ENCODE data around the gene HOXC4. TPM values are rescaled to one million over a fixed set of nuclear protein-coding genes. Genes with fewer than 3 reads are reported as not detected.

The HOXC4 gene
- total and polyA plus RNA-seq, 2 of the 8 experiments (the other 6 are each of a cell fraction or from before 2014, with no cell fraction given): not detected

GRCh38 chr12:54037360-54038283, 16.0 kb upstream of the HOXC4 start:
- Histone ChIP-seq H2BK12ac (ENCODE audit: low read depth, low read length) (no peak overlapping the region), H3K27me3 (replicated peaks in 1 of 4; ENCODE audit: control insufficient read depth in 3 of 4, extremely low read depth in 1 of 4, insufficient read depth in 3 of 4, low read length in 3 of 4) (peaks cover 95 to 100% (median 99%) of the 10 kb centered on the region in 4 experiments), H3K27ac (ENCODE audit: low read depth, low read length) (no peak overlapping the region), H2BK20ac (ENCODE audit: low read length) (no peak overlapping the region), H3K18ac (ENCODE audit: extremely low read depth, low read length) (no peak overlapping the region), H4K91ac (replicated peaks; ENCODE audit: insufficient read length, low read length) (no peak overlapping the region), H3K4me3 (ENCODE audit: extremely low read depth in 1 of 4, insufficient read depth in 2 of 4, low read depth in 3 of 4, low read length in 4 of 4) (no peak overlapping the region), H3K9me3 (ENCODE audit: insufficient read depth in 2 of 2, low read depth in 1 of 2, low read length in 1 of 2) (no peaks in the 10 kb centered on the region; a peak in 2 of 4 replicates), H4K5ac (ENCODE audit: insufficient read length, low read depth, low read length) (no peak overlapping the region), H2BK120ac (replicated peaks; ENCODE audit: low read depth, low read length) (no peak overlapping the region), H2AFZ (ENCODE audit: low read length) (no peak overlapping the region), H3K4ac (replicated peaks; ENCODE audit: insufficient read length, low read depth, low read length) (no peak overlapping the region), H2AK5ac (ENCODE audit: low read depth, low read length) (0 out of 2 replicates have a peak overlapping the region, but pooled peaks have one; percentile 24), H2BK15ac (ENCODE audit: low read length) (no peak overlapping the region), H2BK5ac (ENCODE audit: low read depth, low read length) (no peak overlapping the region), H3K23ac (ENCODE audit: insufficient read length) (no peak overlapping the region), H3K23me2 (ENCODE audit: low read depth, low read length) (no peaks in the 10 kb centered on the region), H3K56ac (replicated peaks; ENCODE audit: insufficient read length, low read depth, low read length) (no peak overlapping the region), H3K79me1 (ENCODE audit: low read depth, low read length) (no peaks in the 10 kb centered on the region), H3K14ac (ENCODE audit: insufficient read length) (no peak overlapping the region), H3K4me1 (replicated peaks in 1 of 4; ENCODE audit: control insufficient read depth in 3 of 4, insufficient read depth in 4 of 4, low read length in 3 of 4) (peaks cover 0 to 5% (median 0%) of the 10 kb centered on the region in 4 experiments; a peak in 4 of 7 replicates), H3K9ac (replicated peaks in 1 of 4; ENCODE audit: extremely low read depth in 1 of 4, low read depth in 3 of 4, low read length in 3 of 4) (no peak overlapping the region), H3K36me3 (ENCODE audit: control insufficient read depth in 2 of 4, insufficient read depth in 4 of 4, low read length in 3 of 4) (peaks cover 0 to 5% (median 0%) of the 10 kb centered on the region in 4 experiments; a peak in 1 of 8 replicates), H4K8ac (ENCODE audit: extremely low read depth, insufficient read depth, low read length) (no peak overlapping the region), H3K4me2 (ENCODE audit: insufficient read depth in 1 of 2, low read depth in 2 of 2, low read length in 2 of 2) (no peak overlapping the region), H3K79me2 (ENCODE audit: control insufficient read depth in 1 of 2, insufficient read depth in 2 of 2, low read length in 2 of 2) (no peaks in the 10 kb centered on the region), H4K20me1 (replicated peaks in 1 of 2; ENCODE audit: control insufficient read depth in 1 of 2, insufficient read depth in 2 of 2, low read length in 2 of 2) (peaks cover 9 to 17% of the 10 kb centered on the region in 2 experiments)
- no peak for FAIRE-seq
- 37% methylated on average over 14 of the region's 14 CpGs; no CpG with 5 or more reads in 1 of the 2 experiments for WGBS, 2 experiments (ENCODE audit: extremely low coverage in 1 of 2, insufficient coverage in 1 of 2, insufficient read length in 1 of 2, insufficient replicate concordance in 2 of 2, low coverage in 1 of 2, low lambda C conversion rate in 2 of 2, missing lambda C conversion rate in 1 of 2)
- no peak for DNase-seq (ENCODE audit: low read depth in 1 of 2, low spot score in 2 of 2)
- CTCF ChIA-PET (ENCODE audit: partially characterized antibody): interaction anchor here (0.6 to 20.0 kb wide), 13 partner anchors 15 to 280 kb away, joined by 3 to 339 read pairs (median 3); partner anchors contain the start of gene SMUG1
- POLR2A ChIA-PET (ENCODE audit: partially characterized antibody): interaction anchor here (1.6 kb wide), 1 partner anchor 14 kb away, joined by 3 read pairs; no protein-coding TSS in a partner anchor
- TF ChIP-seq CHD1 (IDR thresholded peaks at IDR 0.05; ENCODE audit: low read depth, low read length): no peak
- TF ChIP-seq GABPA (IDR thresholded peaks at IDR 0.05; ENCODE audit: borderline replicate concordance, insufficient read depth, low read length): no peak
- TF ChIP-seq CBX5 (IDR thresholded peaks at IDR 0.05; ENCODE audit: low read depth, low read length): no peak
- no peak for TF ChIP-seq BACH1 (IDR thresholded peaks at IDR 0.05; ENCODE audit: low read length)
- TF ChIP-seq TAF1 (IDR thresholded peaks at IDR 0.05; ENCODE audit: low read depth, low read length): no peak
- TF ChIP-seq RXRA (IDR thresholded peaks at IDR 0.05; ENCODE audit: insufficient read depth, low read depth, low read length): no peak
- no peak for TF ChIP-seq PHF8 (conservative IDR thresholded peaks at IDR 0.05; ENCODE audit: low read depth, low read length)
- no peak for TF ChIP-seq EP300 (IDR thresholded peaks at IDR 0.05; ENCODE audit: borderline replicate concordance in 1 of 2, low read depth in 2 of 2, low read length in 2 of 2)
- no peak for TF ChIP-seq SP2 (IDR thresholded peaks at IDR 0.05; ENCODE audit: low read length)
- no peak for TF ChIP-seq CREB1 (IDR thresholded peaks at IDR 0.05)
- TF ChIP-seq MAFK (IDR thresholded peaks at IDR 0.05; ENCODE audit: low read depth, low read length): no peak
- no peak for TF ChIP-seq CBX8 (IDR thresholded peaks at IDR 0.05; ENCODE audit: borderline replicate concordance, low read depth, low read length)

Measured in H1 (cell line).